KOPT-K1 (cell line): ENCODE data around the gene ATG4C.

Experiments
- H3K27ac ChIP-seq: fragments of 200-600 bp; sonication (generic); 2 replicates; pipeline ENCODE4 v1.5.1; 2016; ENCODE audit warnings: antibody characterized with exemption, mild to moderate bottlenecking, low read depth, low read length; ENCODE audit not compliant: poor library complexity, severe bottlenecking
- H3K36me3 ChIP-seq: fragments of 200-600 bp; sonication (generic); 2 replicates; pipeline ENCODE4 v1.5.1; 2017; ENCODE audit warnings: antibody characterized with exemption, mild to moderate bottlenecking, low read length, moderate library complexity; ENCODE audit not compliant: insufficient read depth
- H3K9me3 ChIP-seq: fragments of 200-600 bp; sonication (generic); 2 replicates; pipeline ENCODE4 v1.5.1; 2017; ENCODE audit warnings: antibody characterized with exemption, low read length, mild to moderate bottlenecking; ENCODE audit not compliant: insufficient read depth, poor library complexity, severe bottlenecking

ATG4C gene

DNA sequence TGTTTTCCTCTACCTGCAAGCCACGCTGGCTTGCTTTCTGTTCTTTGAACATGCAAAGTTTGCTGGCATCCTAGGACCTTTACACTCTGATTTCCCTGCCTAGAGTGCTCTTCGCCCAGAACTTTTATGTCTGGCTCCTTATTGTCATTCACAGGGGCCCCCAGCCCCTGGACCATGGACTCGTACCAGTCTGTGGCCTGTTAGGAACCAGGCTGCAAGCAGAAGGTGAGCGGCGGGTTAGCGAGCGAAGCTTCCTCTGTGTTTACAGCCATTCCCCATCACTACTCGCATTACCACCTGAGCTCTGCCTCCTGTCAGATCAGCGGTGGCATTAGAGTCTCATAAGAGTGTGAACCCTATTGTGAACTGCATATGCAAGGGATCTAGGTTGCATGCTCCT, 73.0 kb downstream of the ATG4C start:
- H3K36me3 ChIP-seq, result 0 out of 2 replicates have a peak, but pooled peaks cover 4% of the 10 kb centered on the region
- no peak overlapping the region for H3K27ac ChIP-seq
- H3K9me3 ChIP-seq, result no peaks in the 10 kb centered on the region

DNA sequence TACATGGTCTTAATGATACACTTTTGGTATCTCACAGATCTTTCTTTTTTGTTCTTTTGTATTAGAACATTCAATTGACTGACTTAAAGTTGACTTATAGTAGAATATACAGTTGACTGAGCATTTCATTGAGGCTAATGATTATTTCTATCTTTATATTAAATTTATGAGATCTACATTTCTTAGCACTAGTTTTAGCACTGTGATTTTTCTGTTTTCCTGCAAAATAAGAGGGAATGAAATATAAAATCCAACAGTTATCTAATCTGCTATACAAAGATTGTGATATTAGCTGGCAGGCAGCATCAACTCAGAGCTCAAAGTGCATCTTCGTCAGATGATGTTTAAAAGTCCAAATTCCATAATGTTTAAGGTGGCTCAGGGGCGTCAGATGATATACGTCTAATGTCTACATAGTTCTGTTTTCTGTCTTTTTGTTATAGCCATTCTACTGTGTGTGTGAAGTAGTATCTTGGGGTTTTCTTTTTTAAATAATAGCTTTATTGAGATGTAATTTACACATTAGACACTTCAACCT, 85.4 kb downstream of the ATG4C start:
- Histone ChIP-seq H3K9me3 (no peaks in the 10 kb centered on the region), H3K27ac (no peak overlapping the region), H3K36me3 (no peaks in the 10 kb centered on the region)

DNA sequence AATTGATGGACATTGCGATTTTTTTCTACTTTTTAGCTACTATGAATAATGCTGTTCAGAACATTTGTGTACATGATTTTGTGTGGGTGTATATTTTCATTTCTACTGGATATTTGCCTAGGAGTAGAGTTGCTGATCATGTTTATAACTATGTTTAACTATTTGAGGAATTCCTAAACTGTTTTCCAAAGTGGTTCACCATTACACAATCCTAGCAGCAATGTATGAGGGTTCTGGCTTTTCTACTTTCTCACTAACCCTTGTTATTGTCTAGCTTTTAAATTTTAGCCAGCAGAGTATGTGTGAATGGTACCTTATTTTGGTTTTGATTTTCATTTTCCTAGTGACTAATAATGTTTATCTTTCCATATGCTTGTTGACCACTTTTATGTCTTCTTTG, 86.2 kb downstream of the ATG4C start:
- no peaks in the 10 kb centered on the region for H3K9me3 ChIP-seq
- H3K27ac ChIP-seq, result no peak overlapping the region
- no peaks in the 10 kb centered on the region for H3K36me3 ChIP-seq

DNA sequence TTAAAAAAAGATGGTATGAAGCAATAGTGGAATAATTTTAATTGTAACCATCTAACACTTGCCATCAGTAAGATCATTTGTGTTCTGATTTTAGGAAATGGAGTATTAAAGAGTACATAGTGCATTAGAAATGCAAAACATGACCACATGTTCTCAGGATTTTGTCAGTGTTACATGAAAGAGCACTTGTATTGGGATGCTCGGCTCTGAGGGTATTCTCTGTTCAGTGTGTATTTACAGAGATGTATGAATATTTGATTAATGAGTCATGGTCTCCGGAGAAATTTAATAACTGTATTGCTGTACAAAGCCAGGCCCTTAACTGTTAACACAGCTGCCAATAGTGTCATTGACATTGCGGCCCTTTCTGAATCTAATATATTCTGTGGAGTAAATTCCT, 91.7 kb downstream of the ATG4C start:
- no peak overlapping the region for H3K27ac ChIP-seq
- H3K36me3 ChIP-seq, result no peaks in the 10 kb centered on the region
- H3K9me3 ChIP-seq, result peaks cover 9% of the 10 kb centered on the region

- no peaks in the 10 kb centered on the region for H3K36me3 ChIP-seq
- no peak overlapping the region for H3K27ac ChIP-seq
- peaks cover 9% of the 10 kb centered on the region for H3K9me3 ChIP-seq
These were observed 92.6 kb downstream of the ATG4C start for GRCh38 chr1:62876535-62876934.

- Histone ChIP-seq H3K9me3 (peaks cover 9% of the 10 kb centered on the region), H3K36me3 (no peaks in the 10 kb centered on the region), H3K27ac (no peak overlapping the region)
These were observed 93.6 kb downstream of the ATG4C start for GRCh38 chr1:62877579-62877978.

- Histone ChIP-seq H3K36me3 (no peaks in the 10 kb centered on the region), H3K27ac (no peak overlapping the region), H3K9me3 (peaks cover 9% of the 10 kb centered on the region)
These were observed 96.0 kb downstream of the ATG4C start for GRCh38 chr1:62879962-62880361.

DNA sequence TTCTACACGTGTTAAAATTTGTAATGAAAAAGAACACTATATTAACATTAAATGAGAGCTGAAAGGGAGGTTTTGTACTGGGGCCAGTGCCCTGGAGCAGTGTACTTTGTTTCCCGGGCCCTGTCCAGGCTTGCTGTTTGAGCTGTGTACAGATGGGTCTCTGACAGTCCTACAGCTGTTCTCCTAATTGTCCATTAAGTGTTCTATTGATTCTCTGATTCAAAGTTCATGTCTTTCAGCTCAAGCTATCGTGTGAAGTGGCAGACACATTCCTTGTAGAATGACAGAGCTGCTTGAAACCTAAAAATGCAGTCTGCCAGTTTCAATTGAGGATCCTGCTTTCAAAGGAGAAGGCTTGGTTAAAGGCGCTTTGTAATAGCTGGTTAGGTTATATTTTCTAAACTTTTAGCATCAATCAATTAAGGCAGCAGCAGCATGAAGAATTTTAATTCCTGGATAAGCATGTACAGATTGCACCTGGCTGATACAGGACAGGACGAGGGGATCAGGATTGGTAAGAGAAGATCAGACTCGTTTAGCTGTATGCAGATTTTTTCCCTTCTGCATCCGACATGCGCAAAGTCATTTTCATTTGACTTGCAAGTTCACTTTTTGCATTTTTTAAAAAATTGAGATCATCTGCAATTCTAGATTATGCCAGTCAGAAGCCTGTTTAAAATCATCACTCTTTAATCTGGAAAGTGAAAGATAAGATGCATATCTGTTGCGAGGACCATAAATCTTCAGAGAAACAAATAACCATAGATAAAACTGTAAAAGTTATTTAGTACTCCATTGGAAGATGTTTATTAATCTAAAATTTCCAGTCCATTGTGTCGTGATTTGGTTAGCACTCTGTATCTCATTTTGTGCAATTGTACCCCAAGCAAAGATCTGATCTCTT, 98.5 kb downstream of the ATG4C start:
- no peak overlapping the region for H3K27ac ChIP-seq

GRCh38 chr1:62884156-62884740, 100.3 kb downstream of the ATG4C start:
- Histone ChIP-seq H3K27ac (no peak overlapping the region), H3K36me3 (no peaks in the 10 kb centered on the region), H3K9me3 (peaks cover 9% of the 10 kb centered on the region)

More for the DNA sequence above, 98.5 kb downstream of the ATG4C start:
- H3K36me3 ChIP-seq, result no peaks in the 10 kb centered on the region
- peaks cover 9% of the 10 kb centered on the region for H3K9me3 ChIP-seq

DNA sequence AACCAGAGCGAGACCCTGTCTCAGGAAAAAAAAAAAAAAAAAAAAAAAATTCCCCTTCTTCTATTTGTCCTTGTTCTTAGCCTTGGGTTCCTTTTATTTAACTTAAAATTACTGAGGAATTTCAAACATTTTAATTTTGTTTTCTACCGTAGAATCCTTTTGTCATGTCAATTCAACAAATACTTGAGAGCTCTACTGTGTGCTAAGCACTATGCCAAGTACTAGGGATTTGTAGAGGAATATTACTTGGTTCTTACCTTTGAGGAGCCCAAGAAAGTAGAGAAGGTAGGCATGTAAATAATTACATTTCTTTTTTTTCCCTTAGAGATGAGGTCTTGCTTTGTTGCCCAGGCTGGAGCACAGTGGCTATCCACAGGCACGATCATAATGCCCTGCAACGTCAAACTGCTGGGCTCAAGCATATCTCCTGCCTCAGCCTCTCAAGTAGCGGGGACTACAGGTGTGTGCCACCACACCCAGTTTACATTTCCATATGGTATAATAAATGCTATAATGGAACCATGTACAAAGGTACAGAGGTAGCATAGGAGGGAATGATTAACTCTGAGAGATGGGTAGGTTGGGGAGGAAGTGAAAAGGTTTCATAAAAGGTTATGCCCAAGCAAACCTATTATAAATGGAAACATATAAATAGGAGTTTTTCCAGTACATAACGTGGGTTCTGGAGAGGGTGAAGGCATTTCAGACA, 104.0 kb downstream of the ATG4C start:
- no peaks in the 10 kb centered on the region for H3K36me3 ChIP-seq
- H3K27ac ChIP-seq, result no peak overlapping the region
- H3K9me3 ChIP-seq, result no peaks in the 10 kb centered on the region

DNA sequence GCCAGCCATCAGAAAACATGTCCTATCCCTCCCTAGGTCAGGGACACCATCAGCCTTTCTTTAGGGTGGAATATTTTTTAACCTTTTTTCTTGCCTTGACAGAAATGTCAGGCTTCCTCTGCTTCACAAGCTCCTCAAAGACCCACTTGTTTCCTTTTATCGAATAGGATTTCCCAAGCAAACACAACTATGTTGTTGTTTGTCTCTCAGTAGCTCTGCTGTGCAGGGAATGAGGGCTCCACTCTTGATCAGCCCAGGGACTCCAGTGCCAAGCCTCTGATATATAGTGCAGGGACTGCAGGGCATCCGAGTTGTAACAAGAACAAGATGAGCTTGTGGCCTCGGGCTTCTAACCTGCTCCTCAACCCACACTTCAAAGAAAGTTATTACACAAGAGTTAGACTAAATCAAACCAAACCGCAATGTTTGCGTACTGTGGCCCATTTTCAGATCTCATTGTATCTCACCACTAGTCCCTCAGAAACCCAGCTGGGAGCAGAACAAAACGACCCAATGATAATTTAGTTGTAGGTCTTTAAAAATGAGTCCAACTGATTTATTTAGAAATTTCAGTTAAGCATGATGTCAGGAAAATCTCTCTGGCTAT, 108.1 kb downstream of the ATG4C start:
- no peaks in the 10 kb centered on the region for H3K36me3 ChIP-seq
- no peaks in the 10 kb centered on the region for H3K9me3 ChIP-seq
- H3K27ac ChIP-seq, result no peak overlapping the region

- Histone ChIP-seq H3K36me3 (no peaks in the 10 kb centered on the region), H3K9me3 (no peaks in the 10 kb centered on the region), H3K27ac (no peak overlapping the region)
These were observed 113.9 kb downstream of the ATG4C start for GRCh38 chr1:62897788-62898187.

- Histone ChIP-seq H3K27ac (no peak overlapping the region), H3K9me3 (no peaks in the 10 kb centered on the region), H3K36me3 (no peaks in the 10 kb centered on the region)
These were observed 116.6 kb downstream of the ATG4C start for GRCh38 chr1:62900566-62900965.

- Histone ChIP-seq H3K36me3 (no peaks in the 10 kb centered on the region), H3K27ac (no peak overlapping the region), H3K9me3 (no peaks in the 10 kb centered on the region)
These were observed 117.7 kb downstream of the ATG4C start for GRCh38 chr1:62901650-62902049.

DNA sequence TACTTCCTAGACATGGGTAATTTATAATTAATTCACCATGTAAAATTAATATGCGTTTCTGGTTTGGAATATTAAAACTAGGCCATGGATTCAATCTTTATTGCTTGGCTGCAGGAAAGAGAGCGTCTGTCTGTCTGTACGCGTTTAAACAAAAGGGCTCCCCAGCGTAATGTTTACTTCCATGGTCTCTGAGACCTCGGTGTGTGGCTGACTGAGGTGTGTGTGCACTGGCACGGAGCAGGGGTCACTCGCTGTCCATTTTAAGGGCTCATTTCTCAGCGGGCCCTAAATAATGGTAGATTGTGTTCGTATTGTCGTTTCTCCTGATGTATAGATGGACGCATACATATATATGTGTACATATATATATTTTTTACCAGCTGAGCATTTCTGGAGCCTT, 119.6 kb downstream of the ATG4C start:
- H3K27ac ChIP-seq, result no peak overlapping the region
- no peaks in the 10 kb centered on the region for H3K36me3 ChIP-seq
- H3K9me3 ChIP-seq, result no peaks in the 10 kb centered on the region
